Measurements from ENCODE around the gene UCP3. TPM values are rescaled to one million over a fixed set of nuclear protein-coding genes. Genes with fewer than 3 reads are reported as not detected.

Gene UCP3
- polyA plus RNA-seq, 1 donor (not counting 4 experiments of a cell fraction or from before 2014, with no cell fraction given), result 0.52 TPM

GRCh38 chr11:74048993-74049392 is 40.1 kb upstream of the UCP3 start:
- Histone ChIP-seq H3K4me2 (ENCODE audit: control insufficient read depth, extremely low read depth, insufficient read depth, low read depth, low read length) (no peak overlapping the region), H3K36me3 (ENCODE audit: control insufficient read depth in 2 of 2, extremely low read depth in 1 of 2, insufficient read depth in 2 of 2, low read length in 2 of 2) (peaks cover 0 to 6% of the 10 kb centered on the region in 2 experiments), H3K4me1 (ENCODE audit: control insufficient read depth, extremely low read depth, insufficient read depth, low read length) (no peaks in the 10 kb centered on the region), H3K9me1 (ENCODE audit: control insufficient read depth, extremely low read depth, insufficient read depth, low read length) (no peaks in the 10 kb centered on the region), H3K27me3 (ENCODE audit: control insufficient read depth, extremely low read depth, insufficient read depth, low read length) (no peaks in the 10 kb centered on the region), H3K79me2 (ENCODE audit: control insufficient read depth, insufficient read depth, low read length) (no peaks in the 10 kb centered on the region), H3K9me3 (ENCODE audit: control insufficient read depth, low read depth, low read length) (no peaks in the 10 kb centered on the region), H4K20me1 (ENCODE audit: control insufficient read depth, extremely low read depth, insufficient read depth, low read length) (no peaks in the 10 kb centered on the region), H2AFZ (ENCODE audit: control insufficient read depth, low read length) (no peak overlapping the region), H3K9ac (ENCODE audit: control insufficient read depth, extremely low read depth, insufficient read depth, low read length) (no peak overlapping the region), H3K27ac (ENCODE audit: control insufficient read depth, insufficient read depth, low read length) (no peak overlapping the region), H3K4me3 (ENCODE audit: control insufficient read depth in 2 of 3, extremely low read depth in 1 of 3, insufficient read depth in 2 of 3, low read depth in 1 of 3, low read length in 3 of 3) (no peak overlapping the region)
- TF ChIP-seq CTCF (optimal IDR thresholded peaks at IDR 0.05 in 1 of 3, IDR thresholded peaks at IDR 0.05 in 1 of 3, conservative IDR thresholded peaks at IDR 0.05 in 1 of 3; ENCODE audit: extremely low read depth in 1 of 3, insufficient read depth in 2 of 3, low read length in 3 of 3) (no peak), EZH2 (IDR thresholded peaks at IDR 0.05; ENCODE audit: low read length) (no peak)
- DNase-seq (ENCODE audit: low read depth, low spot score) (no peak), FAIRE-seq (no peak)
- dilution Hi-C loops (cut with MboI; ENCODE audit: extremely low pct_ligation_motif_present, low sequenced_read_pairs), result no loop called here

- H3K27me3 ChIP-seq (ENCODE audit: control insufficient read depth, extremely low read depth, insufficient read depth, low read length), result no peaks in the 10 kb centered on the region
- H3K4me1 ChIP-seq (ENCODE audit: control insufficient read depth, extremely low read depth, insufficient read depth, low read length), result no peaks in the 10 kb centered on the region
- H3K9me3 ChIP-seq (ENCODE audit: control insufficient read depth, low read depth, low read length), result no peaks in the 10 kb centered on the region
- H3K9ac ChIP-seq (ENCODE audit: control insufficient read depth, extremely low read depth, insufficient read depth, low read length), result no peak overlapping the region
- H3K4me2 ChIP-seq (ENCODE audit: control insufficient read depth, extremely low read depth, insufficient read depth, low read depth, low read length), result no peak overlapping the region
- no peak overlapping the region for H3K27ac ChIP-seq (ENCODE audit: control insufficient read depth, insufficient read depth, low read length)
- no peaks in the 10 kb centered on the region for H4K20me1 ChIP-seq (ENCODE audit: control insufficient read depth, extremely low read depth, insufficient read depth, low read length)
- no peak overlapping the region for H2AFZ ChIP-seq (ENCODE audit: control insufficient read depth, low read length)
- TF ChIP-seq EZH2 (IDR thresholded peaks at IDR 0.05; ENCODE audit: low read length) (no peak), CTCF (optimal IDR thresholded peaks at IDR 0.05 in 1 of 3, IDR thresholded peaks at IDR 0.05 in 1 of 3, conservative IDR thresholded peaks at IDR 0.05 in 1 of 3; ENCODE audit: extremely low read depth in 1 of 3, insufficient read depth in 2 of 3, low read length in 3 of 3) (no peak)
- no peaks in the 10 kb centered on the region for H3K9me1 ChIP-seq (ENCODE audit: control insufficient read depth, extremely low read depth, insufficient read depth, low read length)
- DNase-seq (ENCODE audit: low read depth, low spot score) (no peak), FAIRE-seq (no peak)
- dilution Hi-C loops (cut with MboI; ENCODE audit: extremely low pct_ligation_motif_present, low sequenced_read_pairs), result no loop called here
- H3K4me3 ChIP-seq (ENCODE audit: control insufficient read depth in 2 of 3, extremely low read depth in 1 of 3, insufficient read depth in 2 of 3, low read depth in 1 of 3, low read length in 3 of 3), result no peak overlapping the region
- no peaks in the 10 kb centered on the region for H3K79me2 ChIP-seq (ENCODE audit: control insufficient read depth, insufficient read depth, low read length)
- peaks cover 0 to 6% of the 10 kb centered on the region in 2 experiments for H3K36me3 ChIP-seq (ENCODE audit: control insufficient read depth in 2 of 2, extremely low read depth in 1 of 2, insufficient read depth in 2 of 2, low read length in 2 of 2)
Measured at GRCh38 chr11:74044538-74044937, 35.7 kb upstream of the UCP3 start.

Data from keratinocyte (primary cell).